Kidney (tissue), 14 donors: ENCODE results near the gene SLC13A2. TPM values are rescaled to one million over a fixed set of nuclear protein-coding genes. Genes with fewer than 3 reads are reported as not detected.

Experiments
- DNase-seq, 5 donors: peaks; one replicate each; pipeline ENCODE4 v3.0.0-alpha.2; 2013 to 2020
- FAIRE-seq: peaks from 2 replicates; lab custom pipeline; 2012; peaks lifted over from hg19 to GRCh38; lab: Jason Lieb, UNC
- H3K27ac ChIP-seq, 2 donors: one replicate each; pipeline ENCODE4 v1.7.0; 2013; ENCODE audit warnings: low read depth in 2 of 2, low read length in 2 of 2, inconsistent platforms in 1 of 2
- H3K27me3 ChIP-seq: one replicate; pipeline ENCODE4 v1.7.1; 2013; ENCODE audit warnings: low read length, inconsistent platforms; ENCODE audit not compliant: control insufficient read depth, insufficient read depth
- H3K36me3 ChIP-seq, 3 donors: one replicate each; pipeline versions ENCODE4 v1.7.0 to v1.7.1; 2013; ENCODE audit warnings: low read length in 3 of 3, control low read depth in 1 of 3, inconsistent platforms in 1 of 3; ENCODE audit not compliant: insufficient read depth in 3 of 3, control insufficient read depth in 2 of 3
- H3K4me1 ChIP-seq, 3 donors: one replicate each; pipeline versions ENCODE4 v1.7.0 to v1.7.1; 2013; ENCODE audit warnings: low read length in 3 of 3, inconsistent platforms in 1 of 3, low read depth in 1 of 3; ENCODE audit not compliant: control insufficient read depth in 2 of 3, insufficient read depth in 2 of 3
- H3K4me3 ChIP-seq, 3 donors: one replicate each; pipeline versions ENCODE4 v1.7.0 to v1.8.1; 2013; ENCODE audit warnings: low read length in 3 of 3, control low read depth in 1 of 3, inconsistent platforms in 1 of 3
- H3K9ac ChIP-seq, 3 donors: one replicate each; pipeline versions ENCODE4 v1.7.0 to v1.7.1; 2013; ENCODE audit warnings: low read length in 3 of 3, control low read depth in 1 of 3, inconsistent platforms in 1 of 3
- H3K9me3 ChIP-seq, 3 donors: one replicate each; pipeline versions ENCODE4 v1.7.0 to v1.7.1; 2013; ENCODE audit warnings: low read length in 3 of 3, control low read depth in 1 of 3, inconsistent platforms in 1 of 3; ENCODE audit not compliant: control insufficient read depth in 2 of 3, insufficient read depth in 1 of 3
- CTCF ChIP-seq: IDR thresholded peaks from 3 replicates; pipeline ENCODE4 v1.5.1; 2012; ENCODE audit warnings: mild to moderate bottlenecking, moderate library complexity, borderline replicate concordance; ENCODE audit not compliant: insufficient read depth; ENCODE audit errors: extremely low read depth
- intact Hi-C: fragments of 100-400 bp; cut with DNase I; formaldehyde crosslinking; loops from one replicate; pipeline ENCODE4 v1.11.1; 2022
- polyA plus RNA-seq: library from polyadenylated mRNA; stranded (reverse); fragments of 350-450 nt; fragmentation: Illumina TruSeq; extraction: RNeasy Lipid Tissue Mini Kit (QIAGEN cat#74804); gene quantifications from one replicate; pipeline ENCODE4 v1.2.3, GENCODE V29; 2014; ENCODE audit warnings: low read depth, low replicate concordance; ENCODE audit not compliant: insufficient read depth
- total RNA-seq: library from RNA; stranded (reverse); fragmentation: NEBNext Ultra II Directional; extraction: Animal tissue kit (Norgen Biotek cat#: 25700); gene quantifications from one replicate; pipeline ENCODE4 v1.2.1, GENCODE V29; 2021
- donor health status: control.
- donor health status: control.
- donor health status: control.
- donor health status: control.
- donor health status: control.
- donor health status: DM: yes; HTN: yes; CAD: no.
- donor health status: Normal renal cell carcinoma (clear cell type).

SLC13A2 gene
- total and polyA plus RNA-seq, 2 donors from 2014 or later = 1.1 to 69.0 TPM

- Histone ChIP-seq H3K4me3 (no peak overlapping the region), H3K27ac (no peak overlapping the region), H3K36me3 (no peaks in the 10 kb centered on the region), H3K4me1 (peaks cover 0 to 15% (median 3%) of the 10 kb centered on the region in 3 donors), H3K9ac (no peak overlapping the region), H3K9me3 (no peaks in the 10 kb centered on the region), H3K27me3 (no peaks in the 10 kb centered on the region)
- DNase-seq (no peak), FAIRE-seq (no peak)
- no peak for TF ChIP-seq CTCF
- intact Hi-C loops = no loop called here
Observed at GRCh38 chr17:28478712-28479615, 5.5 kb downstream of the SLC13A2 start.

- DNase-seq (no peak), FAIRE-seq (no peak)
- no peak overlapping the region for H3K4me3 ChIP-seq
- H3K9me3 ChIP-seq = no peaks in the 10 kb centered on the region
- no peaks in the 10 kb centered on the region for H3K27me3 ChIP-seq
- H3K4me1 ChIP-seq = peaks cover 0 to 15% (median 3%) of the 10 kb centered on the region in 3 donors
- intact Hi-C loops = no loop called here
- H3K27ac ChIP-seq = peak overlapping the region in 1 of 2 donors; percentile 33
- no peak for TF ChIP-seq CTCF
- no peaks in the 10 kb centered on the region for H3K36me3 ChIP-seq
- no peak overlapping the region for H3K9ac ChIP-seq
Observed at GRCh38 chr17:28480278-28480677, 6.8 kb downstream of the SLC13A2 start.

- Histone ChIP-seq H3K9me3 (no peaks in the 10 kb centered on the region), H3K27ac (peak overlapping the region; percentile 30 to 33), H3K9ac (no peak overlapping the region), H3K4me3 (no peak overlapping the region), H3K36me3 (no peaks in the 10 kb centered on the region), H3K27me3 (no peaks in the 10 kb centered on the region), H3K4me1 (peaks cover 0 to 15% (median 3%) of the 10 kb centered on the region in 3 donors)
- TF ChIP-seq CTCF = no peak
- no peak for FAIRE-seq
- no peak for DNase-seq
- intact Hi-C loops = no loop called here
Observed at GRCh38 chr17:28480799-28481571, 7.5 kb downstream of the SLC13A2 start.
